ENCODE measurements around the gene FOXJ2. TPM values are rescaled to one million over a fixed set of nuclear protein-coding genes. Genes with fewer than 3 reads are reported as not detected.

The FOXJ2 gene
- total and polyA plus RNA-seq, 2 of the 4 experiments (the other 2 are of a cell fraction): 3.0 to 8.4 TPM

DNA sequence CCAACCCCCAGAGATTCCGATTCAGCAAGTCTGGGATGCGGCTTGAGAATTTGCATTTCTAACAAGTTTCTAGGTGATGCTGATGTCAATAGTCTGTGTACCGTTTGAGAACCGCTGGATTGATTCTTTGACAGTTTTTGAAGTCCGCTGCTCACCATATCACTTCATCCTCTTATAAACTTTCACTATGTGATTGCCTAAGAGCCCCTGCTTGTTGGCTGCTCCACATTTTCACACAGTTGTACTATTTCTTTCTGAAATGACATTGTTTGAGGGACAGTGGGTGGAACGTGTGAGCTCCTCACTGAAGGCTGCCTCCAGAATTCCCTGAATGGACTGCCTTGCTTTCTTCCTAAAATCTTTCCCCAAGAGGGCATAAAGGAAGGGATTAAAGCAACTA, 26.0 kb downstream of the FOXJ2 start:
- Histone ChIP-seq H4K8ac (ENCODE audit: low read depth in 2 of 2, low read length in 2 of 2) (no peak overlapping the region), H3K4me2 (ENCODE audit: low read depth, low read length) (peak overlapping the region; percentile 42; the same call in 1 of the 2 replicates), H3K9ac (ENCODE audit: low read depth, low read length) (no peak overlapping the region), H3K79me1 (ENCODE audit: low read depth in 1 of 2, low read length in 2 of 2) (no peaks in the 10 kb centered on the region), H3K9me1 (ENCODE audit: insufficient read depth, low read length) (peaks cover 3% of the 10 kb centered on the region; the same call in 1 of the 2 replicates), H4K91ac (ENCODE audit: insufficient read depth, low read depth, low read length) (no peak overlapping the region), H4K5ac (ENCODE audit: low read depth, low read length) (no peak overlapping the region), H3K56ac (ENCODE audit: extremely low read depth, insufficient read depth, low read length) (no peak overlapping the region), H3K27me3 (ENCODE audit: control insufficient read depth, insufficient read depth, low read length) (no peaks in the 10 kb centered on the region), H3K9me3 (ENCODE audit: control insufficient read depth, insufficient read depth, low read length) (no peaks in the 10 kb centered on the region), H3K4ac (ENCODE audit: low read depth, low read length) (no peak overlapping the region), H3K4me1 (ENCODE audit: control insufficient read depth, insufficient read depth, low read length) (peaks cover 1% of the 10 kb centered on the region; the same call in 1 of the 2 replicates), H2AK9ac (replicated peaks; ENCODE audit: low read depth, low read length, poor library complexity) (no peak overlapping the region), H3K27ac (ENCODE audit: insufficient read depth, low read length) (no peak overlapping the region), H2BK120ac (ENCODE audit: low read depth, low read length) (no peak overlapping the region), H2BK15ac (ENCODE audit: low read depth, low read length) (no peak overlapping the region), H3K18ac (ENCODE audit: low read depth, low read length) (no peak overlapping the region), H2AFZ (replicated peaks; ENCODE audit: low read length, poor library complexity) (no peak overlapping the region), H2BK5ac (ENCODE audit: low read depth, low read length, poor library complexity, severe bottlenecking) (no peak overlapping the region), H3K14ac (replicated peaks; ENCODE audit: low read depth, low read length) (no peak overlapping the region), H2BK20ac (ENCODE audit: low read depth, low read length) (no peak overlapping the region), H2AK5ac (ENCODE audit: low read depth, low read length) (no peak overlapping the region), H3K23ac (ENCODE audit: low read depth, low read length) (no peak overlapping the region), H3K4me3 (ENCODE audit: insufficient read depth, low read depth, low read length) (no peak overlapping the region), H4K20me1 (ENCODE audit: insufficient read depth, low read length) (no peaks in the 10 kb centered on the region), H3K36me3 (ENCODE audit: control insufficient read depth, insufficient read depth, low read length) (peaks cover 3% of the 10 kb centered on the region; the same call in 1 of the 2 replicates)
- WGBS, 2 experiments (ENCODE audit: extremely low coverage in 2 of 2, insufficient read length in 1 of 2): no CpG with 5 or more reads among the region's 6 CpGs
- in situ Hi-C loops (cut with MboI; ENCODE audit: low sequenced_read_pairs): no loop called here
- ATAC-seq (ENCODE audit: low read depth) (0 out of 2 replicates have a peak, but pooled peaks have one; percentile 14), DNase-seq (no peak)
- dilution Hi-C loops (cut with HindIII; ENCODE audit: low sequenced_read_pairs, unreplicated experiment): no loop called here
- POLR2A ChIA-PET (ENCODE audit: unreplicated experiment): no interaction called here
- intact Hi-C loops (cut with micrococcal nuclease): no loop called here
- TF ChIP-seq NFE2L2 (IDR thresholded peaks at IDR 0.05; ENCODE audit: low read depth, low read length): no peak
- BruUV-seq (replicated peaks): no TSS peak
- CTCF ChIA-PET: interaction anchor here (0.6 to 1.1 kb wide), 2 partner anchors 20 to 77 kb away, joined by 3 to 4 read pairs; no protein-coding TSS in a partner anchor

Data from IMR-90 (cell line).